A549 (cell line): ENCODE measurements around the gene ZNF182.

Source experiments
- MAFK ChIP-seq: fragments of 450-650 bp; IDR thresholded peaks from 2 replicates; pipeline ENCODE4 v1.6.1; 2014; ENCODE audit not compliant: partially characterized antibody
- POLR2A ChIP-seq: IDR thresholded peaks from 2 replicates; pipeline ENCODE4 v1.6.1; 2012; ENCODE audit warnings: mild to moderate bottlenecking, low read length
- TF ChIP-seq, protein P1 (sequence below): fragments of >200 bp; sonication (Bioruptor Twin); formaldehyde crosslinking; IDR thresholded peaks from 3 replicates; pipeline ENCODE4 v1.5.1; 2016
- TF ChIP-seq, protein P2 (sequence below): fragments of 200-600 bp; sonication (generic); IDR thresholded peaks from 2 replicates; pipeline ENCODE4 v1.6.1; 2016; ENCODE audit warnings: antibody characterized with exemption, mild to moderate bottlenecking, moderate library complexity

DNA sequence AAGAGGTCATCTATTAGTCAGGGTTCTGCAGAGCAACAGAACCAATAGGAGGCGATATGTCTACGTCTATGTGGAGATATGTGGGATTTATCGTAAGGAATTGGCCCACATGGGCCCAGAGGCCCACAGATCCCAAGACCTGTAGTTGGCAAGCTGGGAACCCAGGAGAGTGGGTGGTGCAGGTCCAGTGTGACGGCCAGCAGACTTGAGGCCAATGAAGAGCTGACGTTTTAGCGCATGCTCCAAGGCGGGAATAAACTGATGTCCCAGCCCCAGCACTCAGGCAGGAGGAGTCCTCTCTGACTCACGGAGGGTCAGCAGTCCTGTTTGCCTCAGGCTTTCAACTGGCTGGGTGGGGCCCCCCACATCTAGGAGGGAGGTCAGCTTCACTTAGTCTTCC, 24.3 kb upstream of the ZNF182 start:
- TF ChIP-seq MAFK (no peak), POLR2A (no peak)
- TF ChIP-seq, protein P1, sequence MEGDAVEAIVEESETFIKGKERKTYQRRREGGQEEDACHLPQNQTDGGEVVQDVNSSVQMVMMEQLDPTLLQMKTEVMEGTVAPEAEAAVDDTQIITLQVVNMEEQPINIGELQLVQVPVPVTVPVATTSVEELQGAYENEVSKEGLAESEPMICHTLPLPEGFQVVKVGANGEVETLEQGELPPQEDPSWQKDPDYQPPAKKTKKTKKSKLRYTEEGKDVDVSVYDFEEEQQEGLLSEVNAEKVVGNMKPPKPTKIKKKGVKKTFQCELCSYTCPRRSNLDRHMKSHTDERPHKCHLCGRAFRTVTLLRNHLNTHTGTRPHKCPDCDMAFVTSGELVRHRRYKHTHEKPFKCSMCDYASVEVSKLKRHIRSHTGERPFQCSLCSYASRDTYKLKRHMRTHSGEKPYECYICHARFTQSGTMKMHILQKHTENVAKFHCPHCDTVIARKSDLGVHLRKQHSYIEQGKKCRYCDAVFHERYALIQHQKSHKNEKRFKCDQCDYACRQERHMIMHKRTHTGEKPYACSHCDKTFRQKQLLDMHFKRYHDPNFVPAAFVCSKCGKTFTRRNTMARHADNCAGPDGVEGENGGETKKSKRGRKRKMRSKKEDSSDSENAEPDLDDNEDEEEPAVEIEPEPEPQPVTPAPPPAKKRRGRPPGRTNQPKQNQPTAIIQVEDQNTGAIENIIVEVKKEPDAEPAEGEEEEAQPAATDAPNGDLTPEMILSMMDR = no peak
- TF ChIP-seq, protein P2, sequence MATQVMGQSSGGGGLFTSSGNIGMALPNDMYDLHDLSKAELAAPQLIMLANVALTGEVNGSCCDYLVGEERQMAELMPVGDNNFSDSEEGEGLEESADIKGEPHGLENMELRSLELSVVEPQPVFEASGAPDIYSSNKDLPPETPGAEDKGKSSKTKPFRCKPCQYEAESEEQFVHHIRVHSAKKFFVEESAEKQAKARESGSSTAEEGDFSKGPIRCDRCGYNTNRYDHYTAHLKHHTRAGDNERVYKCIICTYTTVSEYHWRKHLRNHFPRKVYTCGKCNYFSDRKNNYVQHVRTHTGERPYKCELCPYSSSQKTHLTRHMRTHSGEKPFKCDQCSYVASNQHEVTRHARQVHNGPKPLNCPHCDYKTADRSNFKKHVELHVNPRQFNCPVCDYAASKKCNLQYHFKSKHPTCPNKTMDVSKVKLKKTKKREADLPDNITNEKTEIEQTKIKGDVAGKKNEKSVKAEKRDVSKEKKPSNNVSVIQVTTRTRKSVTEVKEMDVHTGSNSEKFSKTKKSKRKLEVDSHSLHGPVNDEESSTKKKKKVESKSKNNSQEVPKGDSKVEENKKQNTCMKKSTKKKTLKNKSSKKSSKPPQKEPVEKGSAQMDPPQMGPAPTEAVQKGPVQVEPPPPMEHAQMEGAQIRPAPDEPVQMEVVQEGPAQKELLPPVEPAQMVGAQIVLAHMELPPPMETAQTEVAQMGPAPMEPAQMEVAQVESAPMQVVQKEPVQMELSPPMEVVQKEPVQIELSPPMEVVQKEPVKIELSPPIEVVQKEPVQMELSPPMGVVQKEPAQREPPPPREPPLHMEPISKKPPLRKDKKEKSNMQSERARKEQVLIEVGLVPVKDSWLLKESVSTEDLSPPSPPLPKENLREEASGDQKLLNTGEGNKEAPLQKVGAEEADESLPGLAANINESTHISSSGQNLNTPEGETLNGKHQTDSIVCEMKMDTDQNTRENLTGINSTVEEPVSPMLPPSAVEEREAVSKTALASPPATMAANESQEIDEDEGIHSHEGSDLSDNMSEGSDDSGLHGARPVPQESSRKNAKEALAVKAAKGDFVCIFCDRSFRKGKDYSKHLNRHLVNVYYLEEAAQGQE = no peak
